C4-2B (cell line): Measurements from ENCODE around the gene SLC6A8.
"Not testable (repeated sequence)": the region's sequence is repeated elsewhere in the genome, so short reads cannot be mapped to it uniquely, and the experiment has no call there.

Source experiments
- H3K27ac ChIP-seq: fragments of 450-650 bp; 2 replicates; pipeline ENCODE4 v1.5.1; 2017
- ZFX ChIP-seq: fragments of 450-650 bp; IDR thresholded peaks from 2 replicates; pipeline ENCODE4 v1.6.1; 2017
- TF ChIP-seq, protein P1 (sequence below): fragments of 450-650 bp; conservative IDR thresholded peaks from 2 replicates; pipeline ENCODE4 v1.5.1; 2017; ENCODE audit warnings: mild to moderate bottlenecking

SLC6A8 gene

DNA sequence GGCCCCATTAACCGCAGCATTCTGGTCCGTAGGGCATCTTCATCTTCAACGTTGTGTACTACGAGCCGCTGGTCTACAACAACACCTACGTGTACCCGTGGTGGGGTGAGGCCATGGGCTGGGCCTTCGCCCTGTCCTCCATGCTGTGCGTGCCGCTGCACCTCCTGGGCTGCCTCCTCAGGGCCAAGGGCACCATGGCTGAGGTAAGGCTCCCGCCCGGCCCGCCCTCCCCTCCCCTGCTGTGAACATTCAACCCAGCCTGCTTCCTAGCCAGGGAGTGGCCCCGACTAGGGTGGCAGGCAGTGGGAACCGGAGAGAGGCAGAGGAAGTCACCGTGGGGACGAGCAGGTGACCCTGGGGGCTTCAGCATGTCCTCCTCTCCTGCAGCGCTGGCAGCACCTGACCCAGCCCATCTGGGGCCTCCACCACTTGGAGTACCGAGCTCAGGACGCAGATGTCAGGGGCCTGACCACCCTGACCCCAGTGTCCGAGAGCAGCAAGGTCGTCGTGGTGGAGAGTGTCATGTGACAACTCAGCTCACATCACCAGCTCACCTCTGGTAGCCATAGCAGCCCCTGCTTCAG is 7.1 kb downstream of the SLC6A8 start:
- H3K27ac ChIP-seq, result no peak overlapping the region
- no peak for TF ChIP-seq ZFX
- TF ChIP-seq, protein P1, sequence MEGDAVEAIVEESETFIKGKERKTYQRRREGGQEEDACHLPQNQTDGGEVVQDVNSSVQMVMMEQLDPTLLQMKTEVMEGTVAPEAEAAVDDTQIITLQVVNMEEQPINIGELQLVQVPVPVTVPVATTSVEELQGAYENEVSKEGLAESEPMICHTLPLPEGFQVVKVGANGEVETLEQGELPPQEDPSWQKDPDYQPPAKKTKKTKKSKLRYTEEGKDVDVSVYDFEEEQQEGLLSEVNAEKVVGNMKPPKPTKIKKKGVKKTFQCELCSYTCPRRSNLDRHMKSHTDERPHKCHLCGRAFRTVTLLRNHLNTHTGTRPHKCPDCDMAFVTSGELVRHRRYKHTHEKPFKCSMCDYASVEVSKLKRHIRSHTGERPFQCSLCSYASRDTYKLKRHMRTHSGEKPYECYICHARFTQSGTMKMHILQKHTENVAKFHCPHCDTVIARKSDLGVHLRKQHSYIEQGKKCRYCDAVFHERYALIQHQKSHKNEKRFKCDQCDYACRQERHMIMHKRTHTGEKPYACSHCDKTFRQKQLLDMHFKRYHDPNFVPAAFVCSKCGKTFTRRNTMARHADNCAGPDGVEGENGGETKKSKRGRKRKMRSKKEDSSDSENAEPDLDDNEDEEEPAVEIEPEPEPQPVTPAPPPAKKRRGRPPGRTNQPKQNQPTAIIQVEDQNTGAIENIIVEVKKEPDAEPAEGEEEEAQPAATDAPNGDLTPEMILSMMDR, result no peak

DNA sequence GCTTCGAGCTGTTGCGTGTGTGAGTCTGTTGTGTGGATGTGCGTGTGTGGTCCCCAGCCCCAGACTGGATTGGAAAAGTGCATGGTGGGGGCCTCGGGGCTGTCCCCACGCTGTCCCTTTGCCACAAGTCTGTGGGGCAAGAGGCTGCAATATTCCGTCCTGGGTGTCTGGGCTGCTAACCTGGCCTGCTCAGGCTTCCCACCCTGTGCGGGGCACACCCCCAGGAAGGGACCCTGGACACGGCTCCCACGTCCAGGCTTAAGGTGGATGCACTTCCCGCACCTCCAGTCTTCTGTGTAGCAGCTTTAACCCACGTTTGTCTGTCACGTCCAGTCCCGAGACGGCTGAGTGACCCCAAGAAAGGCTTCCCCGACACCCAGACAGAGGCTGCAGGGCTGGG is 8.4 kb downstream of the SLC6A8 start:
- TF ChIP-seq, protein P1, result no peak
- TF ChIP-seq ZFX, result no peak
- no peak overlapping the region for H3K27ac ChIP-seq

DNA sequence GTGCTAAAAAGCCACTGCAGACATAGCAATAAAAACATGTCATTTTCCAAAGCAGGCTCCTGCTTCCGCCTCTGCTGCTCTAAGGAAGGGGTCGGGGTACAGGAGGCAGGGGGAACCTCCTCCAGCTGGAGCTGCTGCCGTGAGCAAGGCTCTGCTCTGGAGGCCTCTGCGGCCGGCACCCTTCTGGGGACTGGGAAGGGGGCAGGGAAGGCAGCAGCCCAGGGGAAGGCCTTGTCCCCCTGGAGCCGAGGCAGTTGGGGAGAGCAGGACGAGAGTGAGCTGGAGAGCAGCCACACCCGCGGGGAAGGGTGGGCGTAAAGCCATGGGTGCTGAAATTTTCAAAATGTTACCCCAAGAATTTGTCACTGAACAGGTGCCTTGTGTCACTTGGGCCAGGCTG is 8.8 kb downstream of the SLC6A8 start:
- not testable (repeated sequence) for H3K27ac ChIP-seq

DNA sequence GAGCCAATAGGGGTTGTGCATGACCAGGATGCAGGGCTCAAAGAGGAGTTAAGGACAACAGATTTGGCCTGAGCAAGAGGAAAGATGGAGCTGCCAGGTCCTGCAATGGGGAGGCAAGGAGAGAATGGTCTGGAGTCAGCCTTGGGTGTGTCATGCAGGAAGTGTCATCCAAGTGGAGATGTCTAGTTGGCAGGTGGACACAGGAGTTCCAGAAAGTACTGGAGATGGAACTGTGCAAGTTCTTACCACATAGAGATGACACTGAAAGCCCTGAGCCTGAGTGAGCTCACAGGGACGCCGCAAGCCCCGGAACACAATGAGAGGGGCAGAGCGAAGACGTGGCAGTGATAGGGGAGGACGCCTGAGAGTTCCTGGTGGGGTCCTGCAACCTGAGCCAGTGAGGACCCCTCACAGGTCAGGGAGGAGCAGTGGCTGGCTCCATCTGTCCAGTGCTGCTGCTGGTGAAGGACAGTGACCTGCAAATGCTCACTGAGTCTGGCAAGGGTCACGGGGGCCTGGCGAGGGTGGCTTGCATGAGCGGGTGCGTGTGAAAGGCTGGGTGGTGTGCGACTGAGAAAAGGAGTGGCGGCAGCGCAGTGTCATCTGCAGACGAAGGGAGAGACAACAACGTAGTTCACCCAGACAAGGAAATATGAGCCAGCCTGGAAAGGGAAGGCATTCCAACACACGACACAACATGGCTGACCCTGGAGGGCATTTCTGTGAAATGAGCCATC is 9.4 kb downstream of the SLC6A8 start:
- H3K27ac ChIP-seq, result not testable (repeated sequence)

- H3K27ac ChIP-seq, result peak overlapping the region; percentile 90
- TF ChIP-seq, protein P1, result no peak
- no peak for TF ChIP-seq ZFX
These were observed 10.5 kb downstream of the SLC6A8 start for GRCh38 chrX:153697924-153698865.

- H3K27ac ChIP-seq, result peak overlapping the region; percentile 90
These were observed 11.6 kb downstream of the SLC6A8 start for GRCh38 chrX:153699210-153699783.

DNA sequence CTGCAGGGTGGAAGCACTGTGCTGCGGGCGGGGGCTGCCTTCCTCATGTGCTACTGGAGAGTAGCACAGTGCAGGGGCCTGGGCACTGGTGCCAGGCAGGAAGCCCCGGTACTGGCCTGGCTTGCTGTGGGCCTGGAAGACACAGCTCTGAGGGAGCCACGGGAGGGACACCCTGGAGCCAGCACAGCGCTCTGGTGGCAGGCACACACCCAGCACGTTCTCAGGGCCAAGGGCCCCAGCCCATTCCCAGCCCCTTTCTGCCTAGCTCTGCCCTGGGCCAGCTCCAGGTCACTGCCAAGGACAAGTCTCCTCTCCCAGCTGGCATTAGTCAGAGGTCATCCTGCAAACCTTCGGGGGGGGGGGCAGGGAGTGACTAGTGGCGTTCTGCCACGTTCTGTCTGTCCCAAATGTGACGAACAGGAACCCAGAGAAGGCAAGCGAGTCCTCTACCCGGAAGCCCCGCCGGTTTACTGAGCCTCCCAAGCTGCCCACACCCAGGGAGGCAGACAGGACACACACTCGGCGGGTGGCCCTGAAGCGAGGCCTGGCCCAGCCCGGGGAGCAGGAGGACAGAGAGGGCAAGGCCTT is 12.2 kb downstream of the SLC6A8 start:
- peak overlapping the region; percentile 90 for H3K27ac ChIP-seq

- peak overlapping the region; percentile 90 for H3K27ac ChIP-seq
- no peak for TF ChIP-seq ZFX
- TF ChIP-seq, protein P1, result no peak
These were observed 12.7 kb downstream of the SLC6A8 start for GRCh38 chrX:153700376-153700945.

DNA sequence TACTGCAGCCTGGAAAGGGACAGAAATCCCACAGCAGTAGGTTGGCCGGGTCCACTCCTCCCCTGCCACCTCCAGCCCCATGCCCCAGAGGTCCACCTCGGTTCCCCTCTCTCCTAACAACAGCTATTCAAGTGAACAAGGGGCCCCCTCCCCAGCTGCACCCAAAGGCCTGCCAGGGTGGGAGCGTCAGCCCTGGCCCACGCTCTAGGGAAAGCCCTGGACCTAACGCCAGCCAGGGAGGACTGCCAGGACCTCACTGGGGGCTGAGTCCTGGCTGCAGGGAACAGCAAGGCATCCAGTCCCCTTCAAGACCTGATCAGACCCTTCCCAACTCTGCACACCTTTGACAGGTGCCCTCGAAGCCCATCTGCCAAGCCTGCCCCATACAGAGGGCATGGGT is 13.2 kb downstream of the SLC6A8 start:
- peak overlapping the region; percentile 90 for H3K27ac ChIP-seq
- TF ChIP-seq, protein P1, result no peak
- no peak for TF ChIP-seq ZFX
